Keratinocyte (primary cell): ENCODE results near the gene CPN2.

Source experiments
- EZH2 ChIP-seq: IDR thresholded peaks from one replicate; pipeline ENCODE4 v1.6.1; 2012; ENCODE audit warnings: inconsistent platforms, mild to moderate bottlenecking, low read length, moderate library complexity
- TF ChIP-seq, protein P1 (sequence below), 3 experiments: IDR thresholded peaks in 1 of 3; conservative IDR thresholded peaks in 1 of 3; optimal IDR thresholded peaks in 1 of 3; 2 replicates in 2 of 3; 3 replicates in 1 of 3; pipeline versions ENCODE3 to v1.5.1; 2011; ENCODE audit warnings: low read length in 3 of 3, mild to moderate bottlenecking in 3 of 3, moderate library complexity in 2 of 3, control low read depth in 1 of 3, inconsistent platforms in 1 of 3; ENCODE audit not compliant: insufficient read depth in 2 of 3; ENCODE audit errors: extremely low read depth in 1 of 3

DNA sequence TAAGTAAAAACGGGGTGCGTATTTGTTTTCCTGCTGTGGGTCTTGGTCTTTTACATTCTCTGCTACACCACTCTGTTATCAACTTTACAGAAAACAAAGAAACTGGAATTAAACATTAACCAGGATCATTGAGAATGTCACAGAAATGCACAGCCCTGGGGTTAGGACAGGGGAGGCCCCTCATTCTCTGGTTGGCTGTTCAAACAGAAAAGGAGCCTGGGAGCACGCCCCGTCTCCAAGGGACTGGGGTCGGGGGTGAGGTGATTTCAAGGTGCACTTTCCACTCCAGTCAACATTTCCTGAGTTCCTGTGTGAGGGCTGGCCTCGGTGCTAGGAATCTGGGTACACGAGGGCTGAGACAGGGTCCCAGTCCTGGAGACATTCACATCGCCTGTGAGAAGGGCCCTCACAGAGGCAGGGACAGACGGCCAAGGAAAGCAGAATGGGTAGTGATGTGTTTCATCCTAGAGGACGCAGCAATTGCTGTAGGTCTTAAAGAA, 30.3 kb downstream of the CPN2 start:
- TF ChIP-seq, protein P1, sequence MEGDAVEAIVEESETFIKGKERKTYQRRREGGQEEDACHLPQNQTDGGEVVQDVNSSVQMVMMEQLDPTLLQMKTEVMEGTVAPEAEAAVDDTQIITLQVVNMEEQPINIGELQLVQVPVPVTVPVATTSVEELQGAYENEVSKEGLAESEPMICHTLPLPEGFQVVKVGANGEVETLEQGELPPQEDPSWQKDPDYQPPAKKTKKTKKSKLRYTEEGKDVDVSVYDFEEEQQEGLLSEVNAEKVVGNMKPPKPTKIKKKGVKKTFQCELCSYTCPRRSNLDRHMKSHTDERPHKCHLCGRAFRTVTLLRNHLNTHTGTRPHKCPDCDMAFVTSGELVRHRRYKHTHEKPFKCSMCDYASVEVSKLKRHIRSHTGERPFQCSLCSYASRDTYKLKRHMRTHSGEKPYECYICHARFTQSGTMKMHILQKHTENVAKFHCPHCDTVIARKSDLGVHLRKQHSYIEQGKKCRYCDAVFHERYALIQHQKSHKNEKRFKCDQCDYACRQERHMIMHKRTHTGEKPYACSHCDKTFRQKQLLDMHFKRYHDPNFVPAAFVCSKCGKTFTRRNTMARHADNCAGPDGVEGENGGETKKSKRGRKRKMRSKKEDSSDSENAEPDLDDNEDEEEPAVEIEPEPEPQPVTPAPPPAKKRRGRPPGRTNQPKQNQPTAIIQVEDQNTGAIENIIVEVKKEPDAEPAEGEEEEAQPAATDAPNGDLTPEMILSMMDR (optimal IDR thresholded peaks at IDR 0.05 in 1 of 3, IDR thresholded peaks at IDR 0.05 in 1 of 3, conservative IDR thresholded peaks at IDR 0.05 in 1 of 3; ENCODE audit: extremely low read depth in 1 of 3, insufficient read depth in 2 of 3, low read length in 3 of 3), result no peak
- no peak for TF ChIP-seq EZH2
